IgD-negative memory B cell (primary cell): ENCODE measurements around the gene COL20A1. TPM values are rescaled to one million over a fixed set of nuclear protein-coding genes. Genes with fewer than 3 reads are reported as not detected.

Source experiments
- H3K27ac Mint-ChIP-seq, 3 donors: one replicate each; pipeline ENCODE4 v1.8.0; 2020 to 2022; ENCODE audit warnings: mild to moderate bottlenecking in 3 of 3, mixed read lengths in 3 of 3, moderate library complexity in 1 of 3
- H3K27me3 Mint-ChIP-seq: one replicate; pipeline ENCODE4 v1.8.0; 2021; ENCODE audit warnings: mixed read lengths
- H3K36me3 Mint-ChIP-seq: one replicate; pipeline ENCODE4 v1.8.0; 2020; ENCODE audit warnings: mild to moderate bottlenecking, mixed read lengths
- H3K4me1 Mint-ChIP-seq, 3 donors: one replicate each; pipeline ENCODE4 v1.8.0; 2020 to 2022; ENCODE audit warnings: mixed read lengths in 3 of 3, mild to moderate bottlenecking in 1 of 3
- H3K4me3 Mint-ChIP-seq, 4 donors: one replicate each; pipeline ENCODE4 v1.8.0; 2020 to 2022; ENCODE audit warnings: mild to moderate bottlenecking in 4 of 4, mixed read lengths in 4 of 4, moderate library complexity in 3 of 4
- H3K9me3 Mint-ChIP-seq, 3 donors: one replicate each; pipeline ENCODE4 v1.8.0; 2020 to 2021; ENCODE audit warnings: mixed read lengths in 3 of 3, mild to moderate bottlenecking in 1 of 3
- polyA plus RNA-seq: library from polyadenylated mRNA; unstranded; fragments of 300-500 nt; fragmentation: Illumina TruSeq; gene quantifications from one replicate; pipeline ENCODE4 v1.2.3, GENCODE V29; 2021

The COL20A1 gene
- polyA plus RNA-seq, 1 donor from 2014 or later = not detected

DNA sequence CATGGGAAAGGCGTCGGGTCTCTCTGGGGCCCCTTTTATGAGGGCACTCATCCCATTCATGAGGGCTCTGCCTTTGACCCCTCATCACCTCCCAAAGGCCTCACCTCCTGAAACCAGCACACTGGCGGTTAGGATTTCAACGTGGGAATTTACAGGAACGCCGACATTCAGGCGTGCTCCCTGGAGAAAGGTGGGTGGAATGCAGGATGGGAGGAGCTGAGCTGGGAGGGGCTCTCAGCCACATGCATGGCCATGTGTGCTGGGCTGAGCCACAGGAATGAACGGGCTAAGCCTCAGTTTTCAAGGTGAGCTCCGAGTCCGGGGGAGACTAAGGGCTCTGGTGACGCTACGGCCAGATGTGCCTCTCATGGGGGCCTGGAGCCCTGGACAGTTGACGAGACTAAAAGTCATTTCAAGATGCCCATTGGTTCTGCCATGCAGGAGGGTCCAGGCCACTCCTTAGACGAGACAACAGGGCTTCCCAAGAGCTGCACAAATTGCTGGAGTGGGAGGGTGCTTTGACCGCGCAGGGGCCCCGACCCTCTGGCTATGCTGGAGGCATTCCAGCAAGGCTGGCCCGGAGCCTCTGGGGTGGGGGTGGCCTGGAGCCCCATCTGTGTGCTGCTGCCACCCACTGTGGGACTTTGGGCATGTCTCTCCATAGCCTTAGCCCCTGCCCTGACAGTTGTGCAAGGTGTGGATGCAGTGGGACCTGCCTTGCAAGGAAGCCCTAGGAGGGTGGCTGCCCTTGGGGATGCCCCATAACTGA is 24.1 kb upstream of the COL20A1 start:
- no peak overlapping the region for H3K27ac Mint-ChIP-seq
- peaks cover 3% of the 10 kb centered on the region for H3K36me3 Mint-ChIP-seq
- no peak overlapping the region for H3K4me3 Mint-ChIP-seq
- peaks cover 11 to 12% (median 11%) of the 10 kb centered on the region in 3 donors for H3K4me1 Mint-ChIP-seq
- peaks cover 13% of the 10 kb centered on the region for H3K27me3 Mint-ChIP-seq
- no peaks in the 10 kb centered on the region for H3K9me3 Mint-ChIP-seq

DNA sequence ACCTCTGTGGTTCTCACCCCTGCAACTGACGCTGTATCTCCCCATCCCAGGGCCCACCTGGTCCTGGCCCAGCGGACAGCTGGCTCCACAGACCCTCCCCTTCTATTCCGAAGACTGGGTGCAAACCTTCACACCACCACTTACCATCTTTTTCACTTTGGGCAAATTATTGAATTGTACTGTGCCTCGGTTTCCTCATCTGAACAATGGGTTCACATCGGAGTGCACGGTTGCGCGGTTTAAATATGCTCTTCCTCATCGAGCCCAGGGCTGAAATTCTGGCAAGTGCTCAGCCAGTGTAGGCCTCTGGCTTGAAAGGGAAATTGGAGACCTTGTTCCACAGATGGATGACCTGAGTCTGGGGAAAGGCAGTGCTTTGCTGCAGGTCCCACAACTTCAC is 23.3 kb upstream of the COL20A1 start:
- Mint-ChIP-seq H3K27me3 (peaks cover 6% of the 10 kb centered on the region), H3K4me1 (peaks cover 13 to 15% (median 15%) of the 10 kb centered on the region in 3 donors), H3K4me3 (peak overlapping the region in 1 of 4 donors; percentile 8), H3K27ac (peak overlapping the region in 1 of 3 donors; percentile 62), H3K9me3 (no peaks in the 10 kb centered on the region), H3K36me3 (peaks cover 3% of the 10 kb centered on the region)

DNA sequence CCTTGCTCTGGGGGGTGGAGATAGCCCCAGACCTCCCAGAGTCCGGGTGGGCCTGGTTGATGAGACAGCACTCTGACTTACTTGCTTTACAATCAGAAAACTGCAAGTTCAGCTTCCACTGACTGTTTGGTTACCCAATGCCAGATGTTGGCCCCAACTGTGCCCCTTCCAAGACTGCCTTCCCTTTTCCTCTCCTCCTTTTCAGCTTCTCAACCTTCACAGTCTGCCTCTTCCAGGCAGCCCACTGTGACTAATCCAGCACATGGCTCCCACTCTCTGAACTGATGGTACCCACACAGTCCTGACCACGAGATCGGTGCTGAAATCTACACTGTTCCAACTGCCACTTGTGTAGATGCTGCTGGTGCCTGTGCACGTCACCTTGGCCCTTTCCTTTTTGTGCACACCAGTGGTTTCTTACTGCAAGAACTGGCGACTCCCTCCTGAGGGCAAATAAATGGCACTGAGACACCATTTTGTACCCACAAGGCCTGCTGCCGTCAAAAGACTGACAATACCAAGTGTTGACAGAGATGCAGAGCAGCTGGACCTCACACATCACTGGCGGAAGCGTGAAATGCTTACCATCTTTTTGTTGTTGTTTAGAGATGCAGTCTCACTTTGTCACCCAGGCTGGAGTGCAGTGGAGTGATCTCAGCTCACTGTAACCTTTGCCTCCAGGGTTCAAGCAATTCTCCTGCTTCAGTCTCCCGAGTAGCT is 22.2 kb upstream of the COL20A1 start:
- Mint-ChIP-seq H3K9me3 (no peaks in the 10 kb centered on the region), H3K4me3 (peak overlapping the region in 3 of 4 donors; percentile 33 to 92 (median 84)), H3K4me1 (peaks cover 13 to 22% (median 15%) of the 10 kb centered on the region in 3 donors), H3K36me3 (peaks cover 3% of the 10 kb centered on the region), H3K27ac (peak overlapping the region in 1 of 3 donors; percentile 54), H3K27me3 (peaks cover 1% of the 10 kb centered on the region)

DNA sequence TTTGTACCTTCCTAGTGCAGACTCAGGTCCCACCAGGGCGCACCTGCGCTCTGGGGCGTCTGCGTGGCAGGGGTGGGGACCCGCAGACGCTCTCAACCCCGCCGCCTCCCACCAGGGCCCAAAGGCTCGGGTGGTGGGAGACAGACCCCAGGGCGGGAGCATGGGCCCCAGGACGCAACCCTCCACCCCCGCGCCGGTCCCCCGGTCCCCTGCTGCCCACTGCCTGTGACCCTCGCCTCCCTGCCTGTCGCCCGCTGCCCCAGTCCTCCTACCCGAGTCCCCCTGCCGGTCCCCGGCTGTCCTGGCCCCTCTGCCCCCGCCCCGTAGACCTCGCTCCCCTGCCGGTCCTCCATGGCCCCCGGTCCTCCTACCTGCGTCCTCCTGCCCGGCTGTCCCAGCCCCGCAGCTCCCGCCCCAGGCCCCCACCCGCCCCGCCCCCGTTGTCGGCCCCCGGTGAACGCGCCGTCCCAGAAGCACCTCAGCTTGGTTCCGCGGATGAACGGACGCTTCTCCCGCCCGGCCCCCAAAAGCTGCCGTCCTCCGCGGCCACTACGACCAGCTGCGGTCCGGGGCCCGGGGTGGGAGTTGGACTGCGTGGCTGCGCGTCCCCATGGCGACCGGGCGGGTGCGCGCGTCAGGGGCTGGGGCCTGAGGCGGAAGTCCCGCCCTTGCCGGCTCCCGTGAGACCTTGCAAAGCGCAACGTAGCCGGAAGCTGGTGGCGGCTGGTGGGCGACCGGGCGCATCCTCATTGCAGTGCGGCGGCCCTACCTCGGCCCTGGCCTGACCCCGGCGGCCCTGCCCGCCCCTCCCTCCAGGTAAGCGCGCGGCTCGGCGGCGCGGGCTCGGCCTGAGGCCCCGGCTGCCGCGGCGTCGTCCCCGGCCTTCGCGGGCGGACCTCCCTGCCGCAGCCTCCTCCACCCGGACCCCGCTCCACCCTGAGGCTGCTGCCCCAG is 20.6 kb upstream of the COL20A1 start, which contains the start of gene ARFGAP1:
ARFGAP1 (plus strand) TSS at position 709 of the 954 bp plus-strand sequence. CDS start 2,768 bp downstream, outside the sequence.
- Mint-ChIP-seq H3K9me3 (no peaks in the 10 kb centered on the region), H3K27ac (peak within 1 kb of the TSS; percentile 66 to 95 (median 86)), H3K27me3 (peaks cover 1% of the 10 kb centered on the region), H3K36me3 (peaks cover 3% of the 10 kb centered on the region), H3K4me3 (peak within 1 kb of the TSS; percentile 86 to 96 (median 94)), H3K4me1 (peaks cover 13 to 22% (median 15%) of the 10 kb centered on the region in 3 donors)

DNA sequence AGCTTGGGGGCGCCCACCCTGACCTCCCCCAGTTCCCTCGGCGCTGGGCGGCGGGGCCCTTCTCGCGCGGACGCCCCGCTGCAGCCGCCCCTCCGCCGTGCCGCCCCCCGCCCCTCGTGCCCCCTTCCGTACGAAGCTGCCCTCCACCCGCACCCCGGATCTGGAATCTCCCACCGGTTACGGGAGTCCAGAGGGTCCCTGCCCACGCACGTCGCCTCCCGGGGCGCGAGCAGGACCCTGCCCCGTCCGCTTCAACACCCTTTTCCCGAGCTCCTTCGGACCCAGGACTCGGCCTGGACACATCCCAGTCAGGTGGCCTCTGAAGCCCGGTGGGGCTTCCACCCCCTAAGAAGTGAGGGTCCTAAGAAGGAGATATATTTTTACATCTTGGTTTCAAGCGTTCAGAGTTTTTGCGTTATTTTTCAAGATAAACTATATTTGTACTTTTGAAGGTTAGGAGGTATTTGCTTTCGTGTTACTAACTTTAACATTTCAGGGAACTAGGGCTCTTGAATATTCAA is 19.9 kb upstream of the COL20A1 start:
- Mint-ChIP-seq H3K27ac (peak overlapping the region; percentile 66 to 95 (median 86)), H3K27me3 (peaks cover 1% of the 10 kb centered on the region), H3K36me3 (peaks cover 3% of the 10 kb centered on the region), H3K4me1 (peaks cover 13 to 22% (median 15%) of the 10 kb centered on the region in 3 donors), H3K4me3 (peak overlapping the region; percentile 86 to 96 (median 94)), H3K9me3 (no peaks in the 10 kb centered on the region)

DNA sequence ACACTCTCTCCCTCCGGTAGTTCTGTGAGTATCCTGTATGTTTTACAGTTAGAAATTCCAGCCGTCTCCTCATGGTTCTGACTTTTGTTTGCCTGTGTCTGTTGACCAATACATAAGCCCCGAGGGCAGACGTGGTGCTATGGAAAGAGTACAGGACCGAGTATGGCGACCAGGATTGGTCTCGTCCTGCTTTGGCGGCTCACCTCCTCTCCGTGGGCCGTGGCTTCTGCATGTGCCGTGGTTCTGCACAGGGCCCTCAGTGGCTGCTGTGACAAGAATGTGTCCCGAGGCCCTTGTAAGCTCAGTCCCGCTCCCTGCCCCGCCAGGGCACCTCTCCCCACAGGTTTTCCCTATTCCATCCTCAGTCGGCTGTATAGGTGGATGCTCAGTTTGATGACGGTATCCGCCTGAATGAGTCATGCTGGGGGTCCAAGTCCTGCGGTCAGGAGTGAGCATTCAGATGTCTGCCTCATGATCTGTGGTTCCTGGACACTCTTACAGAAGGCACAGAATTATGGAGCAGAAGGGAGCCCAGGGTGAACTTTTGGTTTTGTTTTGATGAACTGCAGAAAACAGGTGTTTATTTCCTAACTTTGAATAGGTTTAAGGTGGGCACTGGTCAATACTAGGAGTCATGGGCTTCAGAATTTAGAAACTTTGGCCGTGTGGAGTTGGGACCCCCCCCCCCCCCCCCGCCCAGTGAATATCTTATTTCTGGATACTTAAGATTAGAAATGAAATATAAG is 19.2 kb upstream of the COL20A1 start:
- Mint-ChIP-seq H3K4me1 (peaks cover 13 to 22% (median 15%) of the 10 kb centered on the region in 3 donors), H3K4me3 (peak overlapping the region; percentile 86 to 96 (median 94)), H3K9me3 (no peaks in the 10 kb centered on the region), H3K27ac (peak overlapping the region; percentile 66 to 95 (median 86)), H3K27me3 (peaks cover 1% of the 10 kb centered on the region), H3K36me3 (peaks cover 3% of the 10 kb centered on the region)

DNA sequence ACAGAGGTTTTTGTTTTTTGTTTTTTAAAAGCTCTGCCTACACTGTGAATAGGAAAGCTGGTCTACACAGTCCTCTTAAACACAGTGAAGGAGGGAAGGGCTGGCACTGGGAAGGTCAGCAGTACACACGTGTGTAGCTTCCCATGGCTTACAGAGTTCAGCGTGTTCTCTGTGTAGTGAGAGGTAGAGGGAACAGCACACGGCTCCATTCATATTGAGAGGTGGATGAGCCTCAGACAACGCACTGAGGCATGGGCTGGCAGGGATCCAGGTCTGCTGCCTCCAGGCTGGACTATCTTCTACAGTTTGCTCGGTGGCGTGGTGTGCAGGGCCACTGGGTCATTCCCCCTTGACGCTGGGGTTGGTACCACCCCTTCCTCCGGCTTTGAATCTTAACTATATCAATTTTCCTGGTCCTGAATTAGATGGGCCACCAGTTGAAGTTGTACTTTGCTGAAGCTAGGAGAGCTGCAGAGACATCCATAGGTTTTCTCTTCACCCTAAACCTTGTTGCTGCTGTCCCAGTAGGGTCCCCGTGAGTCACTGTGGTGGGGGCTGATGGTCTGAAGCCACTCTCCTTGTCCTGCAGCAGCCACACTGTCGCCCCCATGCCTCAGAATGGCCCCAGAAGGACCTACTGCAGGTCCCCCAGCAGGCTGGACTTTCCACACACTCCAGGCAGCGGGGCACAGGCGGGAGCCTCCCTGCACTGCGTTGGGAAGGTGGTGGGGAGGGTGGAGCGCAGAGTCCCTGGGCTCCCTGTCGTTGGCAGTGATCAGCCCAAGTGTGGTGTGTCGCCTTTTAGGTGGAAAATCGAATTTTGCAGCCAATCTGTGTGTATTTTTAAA is 18.4 kb upstream of the COL20A1 start:
- Mint-ChIP-seq H3K9me3 (no peaks in the 10 kb centered on the region), H3K4me3 (peak overlapping the region in 3 of 4 donors; percentile 41 to 72 (median 48)), H3K4me1 (peaks cover 13 to 22% (median 15%) of the 10 kb centered on the region in 3 donors), H3K36me3 (peaks cover 3% of the 10 kb centered on the region), H3K27ac (peak overlapping the region in 1 of 3 donors; percentile 43), H3K27me3 (peaks cover 1% of the 10 kb centered on the region)

DNA sequence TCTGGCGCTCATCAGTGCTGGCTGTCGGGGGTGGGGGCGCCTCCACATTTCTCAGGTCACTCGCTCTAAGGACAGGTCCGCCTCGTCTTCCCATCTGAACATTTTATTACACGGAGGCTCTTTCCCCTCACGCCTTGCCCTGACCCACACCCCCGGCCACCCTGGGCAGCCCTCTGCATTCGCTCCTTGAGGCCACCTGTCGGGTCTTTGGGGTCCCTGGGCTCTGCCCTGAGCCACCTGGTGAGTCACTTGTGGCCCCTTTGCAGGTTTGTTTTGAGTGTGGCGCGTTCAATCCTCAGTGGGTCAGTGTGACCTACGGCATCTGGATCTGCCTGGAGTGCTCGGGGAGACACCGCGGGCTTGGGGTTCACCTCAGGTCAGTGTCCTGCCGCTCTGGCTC is 17.2 kb upstream of the COL20A1 start:
- peak overlapping the region in 1 of 4 donors; percentile 72 for H3K4me3 Mint-ChIP-seq
- H3K27ac Mint-ChIP-seq = no peak overlapping the region
- peaks cover 3% of the 10 kb centered on the region for H3K36me3 Mint-ChIP-seq
- no peaks in the 10 kb centered on the region for H3K27me3 Mint-ChIP-seq
- peaks cover 13 to 22% (median 15%) of the 10 kb centered on the region in 3 donors for H3K4me1 Mint-ChIP-seq
- H3K9me3 Mint-ChIP-seq = no peaks in the 10 kb centered on the region

DNA sequence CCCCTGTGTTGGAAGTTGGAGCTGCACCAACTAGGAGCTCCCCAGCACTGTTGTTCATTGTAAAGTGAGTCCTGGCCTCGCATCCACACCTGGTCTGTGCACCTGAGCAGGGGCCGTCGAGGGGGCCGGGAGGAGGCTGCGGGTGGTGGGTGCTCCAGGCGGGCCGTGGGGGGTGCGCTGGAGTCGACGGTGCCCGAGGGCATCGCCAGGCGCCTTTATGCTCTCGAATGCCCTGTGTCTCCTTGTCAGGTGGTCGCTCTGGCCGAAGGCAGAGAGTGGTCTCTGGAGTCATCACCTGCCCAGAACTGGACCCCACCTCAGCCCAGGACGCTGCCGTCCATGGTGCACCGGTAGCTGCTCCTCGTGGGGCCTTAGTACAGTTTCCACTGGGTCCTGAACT is 16.0 kb upstream of the COL20A1 start:
- H3K4me3 Mint-ChIP-seq = peak overlapping the region in 1 of 4 donors; percentile 70
- no peak overlapping the region for H3K27ac Mint-ChIP-seq
- no peaks in the 10 kb centered on the region for H3K36me3 Mint-ChIP-seq
- peaks cover 8 to 16% (median 9%) of the 10 kb centered on the region in 3 donors for H3K4me1 Mint-ChIP-seq
- H3K27me3 Mint-ChIP-seq = no peaks in the 10 kb centered on the region
- H3K9me3 Mint-ChIP-seq = no peaks in the 10 kb centered on the region

DNA sequence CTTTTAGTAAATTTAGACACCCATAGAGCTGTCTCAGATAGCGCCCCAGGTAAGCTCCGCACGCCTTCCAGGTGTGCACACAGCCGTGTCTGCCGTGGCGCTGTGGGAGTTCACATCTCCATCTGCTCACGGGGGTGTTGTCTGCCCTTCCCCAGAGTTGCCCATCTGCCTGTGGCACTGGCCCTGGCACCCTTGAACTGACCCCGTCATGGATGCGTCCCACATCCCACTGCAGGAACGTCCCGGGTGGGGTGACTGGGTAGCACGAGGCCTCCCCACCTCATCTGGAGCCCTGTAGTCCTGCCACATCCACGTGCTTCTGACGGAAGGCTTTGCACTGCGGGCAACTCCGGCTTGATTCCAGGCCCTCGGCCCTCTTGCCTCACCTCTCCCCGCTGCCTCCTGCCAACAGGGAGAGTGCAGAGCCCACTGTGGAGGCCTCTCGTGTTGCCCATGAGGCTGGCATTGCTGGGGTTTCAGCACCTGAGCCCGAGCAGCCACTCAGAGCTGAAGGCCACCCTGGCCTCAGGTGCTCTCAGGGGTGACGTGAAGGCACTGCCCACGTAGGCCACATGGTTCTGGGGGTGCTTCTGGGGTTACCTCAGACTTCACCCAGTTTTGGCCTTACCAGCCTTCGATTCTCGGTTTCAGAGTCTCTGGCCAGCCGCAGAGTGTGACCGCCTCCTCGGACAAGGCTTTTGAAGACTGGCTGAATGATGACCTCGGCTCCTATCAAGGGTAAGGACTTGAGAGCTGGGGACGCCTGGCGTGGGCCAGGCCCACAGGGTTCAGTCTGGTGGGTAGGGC is 15.3 kb upstream of the COL20A1 start:
- Mint-ChIP-seq H3K4me3 (no peak overlapping the region), H3K27ac (peak overlapping the region in 1 of 3 donors; percentile 10), H3K9me3 (no peaks in the 10 kb centered on the region), H3K36me3 (no peaks in the 10 kb centered on the region), H3K27me3 (no peaks in the 10 kb centered on the region), H3K4me1 (peaks cover 8 to 16% (median 9%) of the 10 kb centered on the region in 3 donors)

DNA sequence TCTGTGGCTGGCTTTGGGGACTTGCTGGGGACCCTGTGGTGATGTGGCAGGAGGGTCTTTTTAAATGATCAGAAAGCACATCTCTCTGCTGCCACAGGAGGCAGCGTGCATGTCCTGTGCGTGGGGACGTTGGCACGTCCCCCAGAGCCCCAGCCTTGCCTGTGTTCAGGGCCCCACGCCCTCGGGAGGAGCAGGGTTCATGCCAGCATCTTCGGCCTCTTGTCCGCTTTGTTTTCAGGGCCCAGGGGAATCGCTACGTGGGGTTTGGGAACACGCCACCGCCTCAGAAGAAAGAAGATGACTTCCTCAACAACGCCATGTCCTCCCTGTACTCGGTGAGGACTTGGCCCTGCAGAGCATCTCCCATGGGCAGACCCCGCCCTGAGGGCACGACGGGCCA is 14.3 kb upstream of the COL20A1 start:
- H3K9me3 Mint-ChIP-seq = no peaks in the 10 kb centered on the region
- peaks cover 4 to 13% (median 5%) of the 10 kb centered on the region in 3 donors for H3K4me1 Mint-ChIP-seq
- H3K4me3 Mint-ChIP-seq = peak overlapping the region in 1 of 4 donors; percentile 28
- H3K27me3 Mint-ChIP-seq = no peaks in the 10 kb centered on the region
- H3K36me3 Mint-ChIP-seq = no peaks in the 10 kb centered on the region
- H3K27ac Mint-ChIP-seq = no peak overlapping the region

DNA sequence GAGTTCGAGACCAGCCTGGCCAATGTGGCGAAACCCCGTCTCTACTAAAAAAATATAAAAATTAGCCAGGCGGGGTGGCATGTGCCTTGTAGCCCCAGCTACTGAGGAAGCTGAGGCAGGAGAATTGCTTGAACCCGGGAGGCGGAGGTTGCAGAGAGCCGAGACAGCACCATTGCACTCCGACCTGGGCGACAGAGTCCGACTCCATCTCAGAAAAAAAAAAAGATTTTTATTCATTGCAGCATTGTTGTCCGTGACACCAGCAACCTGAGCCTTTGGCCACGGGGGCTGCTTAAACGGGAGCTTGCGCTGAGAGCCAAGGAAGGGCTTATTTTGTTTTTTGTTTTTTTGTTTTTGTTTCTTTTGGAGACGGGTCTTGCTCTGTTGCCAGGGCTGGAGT is 13.1 kb upstream of the COL20A1 start:
- H3K4me3 Mint-ChIP-seq = no peak overlapping the region
- H3K36me3 Mint-ChIP-seq = no peaks in the 10 kb centered on the region
- H3K4me1 Mint-ChIP-seq = peaks cover 0 to 5% (median 0%) of the 10 kb centered on the region in 3 donors
- H3K27me3 Mint-ChIP-seq = no peaks in the 10 kb centered on the region
- peak overlapping the region in 1 of 3 donors; percentile 35 for H3K27ac Mint-ChIP-seq
- H3K9me3 Mint-ChIP-seq = no peaks in the 10 kb centered on the region
